Spleen (tissue), 11 donors: ENCODE measurements around the gene USH2A. TPM values are rescaled to one million over a fixed set of nuclear protein-coding genes. Genes with fewer than 3 reads are reported as not detected.

ENCODE experiments used
- DNase-seq: peaks from one replicate; pipeline ENCODE4 v3.0.0-alpha.2; 2020
- H3K27ac ChIP-seq, 8 donors: fragments of 200-600 bp; sonication (generic) in 7 of 8; 1 replicate in 4 of 8; 2 replicates in 4 of 8; pipeline versions ENCODE4 v1.5.0 to v1.8.0; 2016 to 2021; ENCODE audit warnings: inconsistent platforms in 4 of 8, mild to moderate bottlenecking in 4 of 8, moderate library complexity in 1 of 8
- H3K27me3 ChIP-seq, 7 donors: fragments of 200-600 bp; sonication (generic) in 6 of 7; replicated peaks in 1 of 7; 1 replicate in 4 of 7; 2 replicates in 3 of 7; pipeline versions ENCODE4 v1.5.0 to v1.8.0; 2016 to 2021; ENCODE audit warnings: inconsistent platforms in 3 of 7, mild to moderate bottlenecking in 1 of 7
- H3K36me3 ChIP-seq, 6 donors: fragments of 200-600 bp; sonication (generic) in 5 of 6; 1 replicate in 4 of 6; 2 replicates in 2 of 6; pipeline versions ENCODE4 v1.5.0 to v1.8.0; 2016 to 2021; ENCODE audit warnings: inconsistent platforms in 2 of 6
- H3K4me1 ChIP-seq, 6 donors: fragments of 200-600 bp; sonication (generic) in 5 of 6; 1 replicate in 3 of 6; 2 replicates in 3 of 6; pipeline versions ENCODE4 v1.5.0 to v1.8.0; 2016 to 2021; ENCODE audit warnings: inconsistent platforms in 3 of 6
- H3K4me3 ChIP-seq, 8 donors: fragments of 200-600 bp; sonication (generic) in 7 of 8; 1 replicate in 4 of 8; 2 replicates in 4 of 8; pipeline versions ENCODE4 v1.5.0 to v1.8.0; 2016 to 2021; ENCODE audit warnings: inconsistent platforms in 4 of 8, mild to moderate bottlenecking in 4 of 8, moderate library complexity in 2 of 8
- H3K9me3 ChIP-seq, 8 donors: fragments of 200-600 bp; sonication (generic) in 7 of 8; 1 replicate in 4 of 8; 2 replicates in 4 of 8; pipeline versions ENCODE4 v1.5.0 to v1.8.0; 2016 to 2021; ENCODE audit warnings: inconsistent platforms in 4 of 8
- CTCF ChIP-seq, 11 experiments: fragments of 200-600 bp in 7 of 11; fragments of 450-650 bp in 4 of 11; sonication (generic) in 4 of 11; IDR thresholded peaks in 8 of 11; conservative IDR thresholded peaks in 3 of 11; 1 replicate in 7 of 11; 2 replicates in 4 of 11; pipeline versions ENCODE4 v1.4.0 to v1.8.0; 2016 to 2021; ENCODE audit warnings: antibody characterized with exemption in 11 of 11, inconsistent platforms in 4 of 11, mild to moderate bottlenecking in 1 of 11
- POLR2A ChIP-seq, 3 donors: fragments of 450-650 bp; IDR thresholded peaks; one replicate each; pipeline ENCODE4 v1.5.1; 2017; ENCODE audit warnings: antibody characterized with exemption in 3 of 3, mild to moderate bottlenecking in 1 of 3
- POLR2AphosphoS5 ChIP-seq, 3 donors: sonication (generic); formaldehyde crosslinking; IDR thresholded peaks; one replicate each; pipeline ENCODE4 v1.5.1; 2017; ENCODE audit warnings: antibody characterized with exemption in 3 of 3
- WGBS, 5 donors: extraction: QIAGEN DNeasy Blood & Tissue Kit in 3 of 5; methylation state at CpG; one replicate each; pipeline versions ENCODE4 v1.1.5 to v1.1.7; 2013 to 2018; 5-methylcytosine and 5-hydroxymethylcytosine counted together
- intact Hi-C: fragments of 100-400 bp; cut with DNase I; formaldehyde crosslinking; loops from one replicate; pipeline ENCODE4 v1.15.0; 2023; ENCODE audit warnings: low total_unique reads
- polyA plus RNA-seq, 3 donors: library from polyadenylated mRNA; stranded (reverse); fragments of 200-250 nt; gene quantifications; one replicate each; pipeline ENCODE4 v1.2.1, GENCODE V29; 2013
- total RNA-seq, 7 donors: library from RNA; depleted of rRNA in 3 of 7; stranded (reverse); fragments of >200 nt in 3 of 7; fragmentation: NEBNext Ultra II Directional in 4 of 7; extraction: Animal tissue kit (Norgen Biotek cat#: 25700) in 4 of 7; gene quantifications; one replicate each; pipeline versions ENCODE4 v1.1.0 to v1.2.1, GENCODE V29; 2016 to 2021
- donor health status: healthy with polysubstance abuse.
- donor health status: DM: no; HTN: no; CAD: no; lungs with moderate emphysema.
- donor health status: DM: no; HTN: no; CAD: no.
- donor health status: Bipolar disorder and iron deficiency.
- donor health status: healthy.
- donor health status: DM: no; HTN: no; CAD: no.
- donor health status: DM: yes; HTN: yes; CAD: no.

Gene USH2A
- total and polyA plus RNA-seq, 10 donors = under 0.01 TPM; not detected in 9

- intact Hi-C loops = no loop called here
- 67 to 81% (median 73%) methylated on average over 6 of the region's 6 CpGs for WGBS, 5 donors
- no peak overlapping the region for H3K27ac ChIP-seq
- no peaks in the 10 kb centered on the region for H3K27me3 ChIP-seq
- no peak for DNase-seq
- no peaks in the 10 kb centered on the region for H3K4me1 ChIP-seq
- no peaks in the 10 kb centered on the region for H3K36me3 ChIP-seq
- H3K4me3 ChIP-seq = no peak overlapping the region
- no peaks in the 10 kb centered on the region for H3K9me3 ChIP-seq
- no peak for TF ChIP-seq CTCF (IDR thresholded peaks at IDR 0.05 in 8 of 11, conservative IDR thresholded peaks at IDR 0.05 in 3 of 11)
- TF ChIP-seq POLR2AphosphoS5 (IDR thresholded peaks at IDR 0.05) = no peak
- no peak for TF ChIP-seq POLR2A (IDR thresholded peaks at IDR 0.05)
Observed at GRCh38 chr1:215888159-215888558, 535.1 kb downstream of the USH2A start.

- Histone ChIP-seq H3K27me3 (no peaks in the 10 kb centered on the region), H3K9me3 (peaks cover 0 to 2% (median 0%) of the 10 kb centered on the region in 8 donors), H3K4me3 (no peak overlapping the region), H3K36me3 (no peaks in the 10 kb centered on the region), H3K4me1 (no peaks in the 10 kb centered on the region), H3K27ac (no peak overlapping the region)
- intact Hi-C loops = no loop called here
- no peak for DNase-seq
- WGBS, 5 donors = 81 to 94% (median 86%) methylated on average over 2 of the region's 2 CpGs
- no peak for TF ChIP-seq POLR2A (IDR thresholded peaks at IDR 0.05)
- no peak for TF ChIP-seq CTCF (IDR thresholded peaks at IDR 0.05 in 8 of 11, conservative IDR thresholded peaks at IDR 0.05 in 3 of 11)
- TF ChIP-seq POLR2AphosphoS5 (IDR thresholded peaks at IDR 0.05) = no peak
Observed at GRCh38 chr1:215887627-215888026, 535.6 kb downstream of the USH2A start.

GRCh38 chr1:215883004-215883403 lies 540.2 kb downstream of the USH2A start:
- Histone ChIP-seq H3K27me3 (no peaks in the 10 kb centered on the region), H3K27ac (no peak overlapping the region), H3K9me3 (peaks cover 0 to 9% (median 0%) of the 10 kb centered on the region in 8 donors), H3K4me1 (no peaks in the 10 kb centered on the region), H3K4me3 (no peak overlapping the region), H3K36me3 (no peaks in the 10 kb centered on the region)
- intact Hi-C loops = no loop called here
- no peak for DNase-seq
- TF ChIP-seq POLR2A (IDR thresholded peaks at IDR 0.05) (no peak), CTCF (IDR thresholded peaks at IDR 0.05 in 8 of 11, conservative IDR thresholded peaks at IDR 0.05 in 3 of 11) (no peak), POLR2AphosphoS5 (IDR thresholded peaks at IDR 0.05) (no peak)
- 69 to 85% (median 70%) methylated on average over 3 of the region's 3 CpGs for WGBS, 5 donors

- Histone ChIP-seq H3K9me3 (peaks cover 0 to 9% (median 0%) of the 10 kb centered on the region in 8 donors), H3K4me3 (no peak overlapping the region), H3K4me1 (no peaks in the 10 kb centered on the region), H3K36me3 (no peaks in the 10 kb centered on the region), H3K27ac (no peak overlapping the region), H3K27me3 (no peaks in the 10 kb centered on the region)
- DNase-seq = no peak
- TF ChIP-seq CTCF (IDR thresholded peaks at IDR 0.05 in 8 of 11, conservative IDR thresholded peaks at IDR 0.05 in 3 of 11) (no peak), POLR2A (IDR thresholded peaks at IDR 0.05) (no peak), POLR2AphosphoS5 (IDR thresholded peaks at IDR 0.05) (no peak)
- WGBS, 5 donors = 61 to 83% (median 77%) methylated on average over 5 of the region's 5 CpGs
- intact Hi-C loops = no loop called here
Observed at GRCh38 chr1:215878843-215879242, 544.4 kb downstream of the USH2A start.
